GM18511 (cell line): ENCODE results near the gene G6PC3.
A peak's percentile ranks its signal among the peaks of the same experiment; 100 is the strongest.

ENCODE experiments used
- ATAC-seq: cut with Tn5 transposase; IDR thresholded peaks from one replicate; pipeline ENCODE4 v1.9.1; 2021; ENCODE audit warnings: mild to moderate bottlenecking, moderate library complexity; ENCODE audit not compliant: unreplicated experiment

G6PC3 gene

DNA sequence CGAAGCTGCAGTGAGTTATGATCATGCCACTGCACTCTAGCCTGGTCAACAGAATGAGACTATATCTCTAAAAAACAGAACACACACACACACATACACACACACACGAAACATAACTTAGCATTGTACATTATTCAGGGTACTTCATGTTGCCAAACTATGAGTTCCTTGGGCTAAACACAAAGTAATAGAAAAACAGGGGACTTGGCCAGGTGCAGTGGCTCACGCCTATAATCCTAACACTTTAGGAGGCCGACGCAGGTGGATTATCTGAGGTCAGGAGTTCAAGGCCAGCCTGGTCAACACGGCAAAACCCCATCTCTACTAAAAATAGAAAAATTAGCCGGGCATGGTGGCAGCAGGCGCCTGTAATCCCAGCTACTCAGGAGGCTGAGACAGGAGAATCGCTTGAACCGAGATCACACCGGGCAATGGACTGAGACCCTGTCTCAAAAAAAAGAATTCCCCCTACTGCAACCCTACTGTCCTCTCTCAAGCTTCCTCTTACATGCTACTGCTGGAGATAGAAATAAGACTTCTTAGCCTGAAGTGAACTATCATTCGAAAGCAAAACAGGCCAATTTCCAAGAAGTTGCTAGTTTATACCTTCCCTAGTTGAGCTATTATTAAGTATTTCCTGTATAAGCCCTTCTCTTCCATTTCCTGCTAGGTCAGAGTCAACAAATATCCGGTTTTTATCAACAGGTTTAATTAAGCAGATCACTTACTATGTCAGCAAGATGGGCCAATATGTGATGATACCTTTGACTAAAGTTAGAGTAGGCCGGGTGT, 11.2 kb upstream of the G6PC3 start:
- ATAC-seq = no peak

DNA sequence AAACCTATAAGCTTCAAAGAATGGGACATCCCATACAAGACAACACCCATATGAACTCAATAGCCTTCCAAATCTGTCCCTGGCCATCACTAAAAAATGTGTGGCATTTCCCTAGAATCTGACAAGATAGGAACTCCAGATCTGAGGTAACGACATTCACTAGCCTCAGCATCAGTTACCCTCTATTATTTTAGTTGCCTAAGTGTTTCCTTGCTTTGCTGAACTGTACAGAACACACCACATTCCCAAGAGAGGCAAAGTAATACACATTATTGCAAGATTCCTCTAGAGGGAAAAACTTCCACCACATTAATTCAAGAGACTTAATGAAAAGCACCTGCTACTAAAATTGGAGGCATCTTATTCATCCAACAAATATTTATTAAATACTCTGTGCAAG, 9.1 kb upstream of the G6PC3 start:
- ATAC-seq = no peak

DNA sequence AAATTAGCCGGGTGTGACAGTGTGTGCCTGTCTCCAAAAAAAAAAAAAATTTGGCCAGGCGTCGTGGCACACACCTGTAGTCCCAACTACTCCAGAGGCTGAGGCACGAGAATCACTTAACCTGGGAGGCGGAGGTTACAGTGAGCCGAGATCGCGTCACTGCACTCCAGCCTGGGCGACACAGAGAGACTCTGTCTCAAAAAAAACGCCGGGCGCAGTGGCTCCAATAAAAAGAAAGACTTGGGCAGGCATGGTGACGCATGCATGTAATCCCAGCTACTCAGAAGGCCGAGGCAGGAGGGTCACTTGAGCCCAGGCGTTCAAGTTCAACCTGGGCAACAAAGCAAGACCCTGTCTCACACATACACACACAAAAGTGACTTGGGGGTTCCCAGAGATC, 7.7 kb upstream of the G6PC3 start:
- ATAC-seq = no peak

DNA sequence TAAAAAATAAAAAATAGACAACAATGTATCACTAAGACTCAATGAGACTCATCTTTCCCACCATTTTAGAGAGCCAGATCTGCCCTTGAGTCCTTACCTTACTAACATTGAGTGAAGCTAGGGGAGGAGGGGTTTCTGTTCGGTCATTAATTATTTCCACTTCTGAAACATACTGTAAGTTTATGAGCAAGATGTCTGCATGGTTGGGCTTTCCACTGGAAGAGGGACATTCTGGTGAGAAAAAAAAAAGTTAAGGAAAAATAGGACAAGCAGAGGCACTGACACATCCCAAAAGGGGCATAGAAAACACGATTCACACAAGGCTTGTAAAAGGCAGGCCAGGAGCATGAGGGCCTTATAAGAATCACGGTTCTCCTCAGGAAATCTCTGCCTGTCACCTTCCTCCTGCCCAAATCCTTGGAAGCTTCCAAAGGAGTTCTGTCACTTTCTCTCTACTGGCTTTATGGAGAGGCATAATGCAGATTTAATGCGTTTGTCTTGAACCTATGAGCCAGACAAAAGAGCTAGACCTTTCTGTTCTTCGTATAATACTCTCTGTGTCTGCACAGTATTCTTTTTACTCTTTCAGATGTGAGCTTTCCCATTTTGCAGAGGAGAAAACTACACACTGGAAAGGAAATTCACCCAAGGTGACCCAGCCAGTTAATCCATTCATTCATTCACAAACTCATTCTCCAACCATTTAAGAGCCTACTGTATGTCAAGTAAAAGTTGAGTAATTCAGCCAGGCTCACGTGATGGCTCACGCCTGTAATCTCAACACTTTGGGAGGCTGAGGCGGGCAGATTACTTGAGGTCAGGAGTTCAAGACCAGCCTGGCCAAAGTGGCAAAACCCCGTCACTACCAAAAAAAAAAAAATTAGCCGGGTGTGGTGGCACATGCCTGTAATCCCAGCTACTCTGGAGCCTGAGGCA, 6.6 kb upstream of the G6PC3 start:
- ATAC-seq = no peak

DNA sequence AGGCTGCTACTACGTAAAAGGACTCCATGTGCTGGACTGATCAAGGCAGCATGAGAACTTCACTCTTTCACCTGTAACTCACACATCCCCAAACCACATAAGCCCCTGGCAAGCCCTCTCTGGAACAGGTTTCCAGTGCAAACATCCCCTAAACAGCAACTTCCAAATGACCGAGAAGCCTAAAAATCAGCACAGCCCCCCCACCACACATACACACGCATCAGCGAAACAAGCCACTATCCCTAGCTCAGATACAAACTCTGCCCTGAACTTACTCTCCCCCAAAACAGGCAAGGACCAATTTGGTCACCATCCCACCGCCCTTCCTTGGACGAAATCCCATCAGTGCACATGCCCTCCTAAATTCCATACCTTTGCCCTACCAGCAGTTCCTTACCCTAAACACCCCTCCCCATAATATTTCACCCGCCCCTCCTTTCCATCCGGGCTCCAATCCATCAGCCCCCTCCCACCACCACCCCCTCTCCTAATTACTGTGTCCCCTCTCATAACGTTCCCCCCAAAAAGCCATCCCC, 4.8 kb upstream of the G6PC3 start:
- ATAC-seq = no peak

DNA sequence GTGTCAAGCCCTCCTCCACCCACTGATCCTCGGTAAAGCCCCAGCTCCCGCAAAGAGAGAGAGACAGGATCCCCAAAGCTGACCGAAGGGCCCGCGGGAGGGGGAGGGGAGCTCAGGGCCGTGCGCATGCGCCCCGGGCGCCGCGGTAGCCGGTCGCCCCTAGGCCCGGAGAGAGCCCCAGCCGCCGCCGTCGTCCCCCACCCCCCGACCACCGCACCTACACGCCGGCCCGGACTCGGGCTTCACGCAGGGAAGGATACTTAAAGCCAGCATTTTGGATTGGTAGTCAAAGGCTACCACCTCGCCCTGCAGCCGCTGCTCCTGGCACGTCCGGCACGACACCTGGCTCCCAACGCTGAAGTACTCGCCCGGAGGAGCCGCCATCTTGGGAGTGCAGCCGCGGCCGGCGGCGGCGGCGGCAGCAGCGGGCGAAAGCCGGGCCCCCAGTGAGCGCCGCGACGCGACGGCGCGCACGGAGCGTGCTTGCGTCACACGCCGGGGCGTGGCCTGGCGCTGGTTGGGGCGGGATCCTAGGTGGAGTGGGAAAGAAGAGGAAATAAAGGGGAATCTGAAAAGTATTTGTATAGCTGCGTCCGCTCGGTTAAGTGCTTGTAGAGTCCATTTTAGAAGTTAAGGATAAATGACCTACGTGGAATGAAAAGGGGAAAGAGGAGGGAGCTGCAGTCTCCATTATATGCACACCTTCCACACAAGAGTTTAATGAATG, 4.2 kb upstream of the G6PC3 start, which contains the start of gene LSM12:
LSM12 (minus strand) TSS at position 468 of the 727 bp plus-strand sequence; CDS start at position 384, 84 bp downstream.
- ATAC-seq = peak; percentile 56

DNA sequence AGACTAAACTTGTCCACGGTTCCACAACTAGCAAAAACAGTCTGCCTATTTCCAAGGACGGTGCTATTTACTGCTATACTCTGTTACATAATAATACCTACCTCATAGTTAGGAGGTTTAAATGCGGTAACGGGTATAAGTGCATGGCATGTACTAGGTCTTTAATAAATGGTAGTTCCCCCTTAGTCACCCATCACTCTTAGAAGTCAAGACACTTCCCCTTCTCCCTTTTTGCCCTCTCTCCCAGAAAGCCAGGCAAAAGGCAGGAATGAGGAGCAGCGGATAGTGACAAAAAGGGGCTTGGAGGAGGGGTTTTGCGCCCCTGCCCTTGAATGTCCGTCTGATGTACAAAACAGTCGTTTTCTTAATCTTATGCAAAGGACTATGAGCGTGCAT, 3.0 kb upstream of the G6PC3 start:
- no peak for ATAC-seq

DNA sequence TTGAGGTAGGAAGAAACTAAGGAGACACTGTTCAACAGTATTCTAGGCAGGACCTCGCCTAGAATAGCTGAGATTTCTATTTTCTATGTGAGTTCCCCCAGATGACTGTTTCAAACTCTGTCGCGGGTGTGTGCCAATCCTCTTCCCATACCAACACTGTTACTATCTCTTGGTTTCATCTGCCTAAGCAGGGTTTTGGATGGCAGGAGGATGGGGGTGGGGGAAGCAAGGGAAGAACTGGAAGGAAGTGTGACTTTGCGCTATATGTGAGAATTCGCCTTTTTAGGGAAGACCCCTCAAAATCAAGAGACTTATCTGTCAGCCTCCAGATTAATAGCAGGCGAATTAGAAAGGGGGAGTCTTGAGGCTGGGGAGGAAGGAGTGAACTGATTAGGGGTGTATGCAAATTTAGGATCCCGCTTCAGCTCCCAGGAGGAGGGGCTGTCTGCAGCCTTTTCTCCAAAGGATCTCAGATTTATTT, 521 bp upstream of the G6PC3 start:
- peak; percentile 7 for ATAC-seq

DNA sequence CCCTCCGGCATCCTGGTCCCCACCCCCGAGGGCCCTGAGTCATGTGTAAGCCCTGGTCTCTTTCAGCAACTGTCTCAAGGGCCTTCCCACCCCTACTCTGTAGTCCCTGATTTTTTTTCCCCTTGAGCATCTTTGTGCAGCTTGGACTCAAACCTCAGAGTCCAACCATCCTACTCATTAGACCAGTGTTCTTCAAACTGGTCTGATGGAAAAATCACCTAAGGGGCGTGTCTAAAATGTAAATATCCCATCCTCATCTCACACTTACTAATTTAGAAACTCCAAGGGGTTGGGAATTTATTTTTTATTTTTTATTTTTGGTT, 624 bp downstream of the G6PC3 start:
- no peak for ATAC-seq

DNA sequence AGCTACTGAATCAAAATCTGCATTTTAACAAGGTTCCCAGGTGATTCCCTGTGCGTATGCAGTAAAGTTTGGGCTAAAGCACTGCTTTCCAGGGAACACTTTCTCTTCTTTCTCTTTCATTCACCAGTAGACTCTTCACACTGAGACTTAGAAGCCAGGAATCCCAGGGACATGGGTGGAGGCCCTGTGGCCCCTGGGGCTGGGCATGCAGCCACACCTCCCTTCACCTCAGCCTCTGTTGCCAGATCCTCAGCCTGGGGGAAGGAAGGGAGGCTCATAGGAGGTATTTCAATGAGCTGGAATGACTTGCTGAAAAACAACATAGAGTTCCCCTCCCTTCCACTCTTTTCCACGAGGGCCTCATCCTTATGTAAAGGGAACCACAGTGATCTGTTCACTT, 1.2 kb downstream of the G6PC3 start:
- no peak for ATAC-seq

DNA sequence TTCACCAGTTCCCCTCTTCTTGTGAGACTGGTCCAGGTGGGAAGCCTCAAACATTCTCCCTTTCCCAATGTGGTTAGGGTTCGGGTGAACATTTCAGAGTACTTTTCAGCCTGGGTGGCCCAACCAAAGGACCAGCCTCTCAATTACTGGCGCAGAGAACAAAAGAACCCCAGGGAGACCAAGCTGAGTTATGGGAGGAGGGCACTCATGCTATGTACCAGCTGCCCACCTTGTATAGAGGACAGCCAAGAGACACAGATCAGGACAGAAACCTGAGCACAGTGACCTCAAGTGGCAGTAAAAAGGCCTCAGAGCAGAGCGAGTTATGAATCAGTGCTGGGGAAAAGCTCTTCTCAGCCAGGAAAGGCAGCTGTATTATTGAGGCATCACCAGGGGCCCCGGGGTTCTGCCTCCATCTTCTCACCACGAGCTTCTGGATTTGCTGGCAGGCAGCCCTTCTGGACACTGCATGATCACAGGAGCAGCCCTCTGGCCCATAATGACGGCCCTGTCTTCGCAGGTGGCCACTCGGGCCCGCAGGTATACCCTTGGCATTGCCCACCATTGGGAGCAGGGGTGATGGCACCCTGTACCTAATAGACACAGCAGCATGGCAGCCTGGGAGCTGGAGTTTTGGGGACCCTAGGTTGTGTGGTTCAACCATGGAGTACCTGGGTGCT, 3.8 kb downstream of the G6PC3 start:
- no peak for ATAC-seq

DNA sequence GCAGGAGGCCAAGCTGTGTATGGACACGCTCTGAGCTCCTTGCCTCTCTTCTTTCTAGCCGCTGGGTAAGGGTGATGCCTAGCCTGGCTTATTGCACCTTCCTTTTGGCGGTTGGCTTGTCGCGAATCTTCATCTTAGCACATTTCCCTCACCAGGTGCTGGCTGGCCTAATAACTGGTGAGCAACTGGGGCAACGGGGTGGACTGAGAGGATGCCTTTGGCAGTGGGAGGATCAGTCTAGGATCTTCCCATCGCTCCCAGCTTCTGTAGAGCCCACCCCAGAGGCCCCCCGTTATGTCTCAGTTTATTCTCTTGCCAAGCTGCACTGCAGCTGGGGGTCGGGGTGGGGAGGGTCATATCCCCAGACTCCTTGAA, 4.4 kb downstream of the G6PC3 start:
- no peak for ATAC-seq

DNA sequence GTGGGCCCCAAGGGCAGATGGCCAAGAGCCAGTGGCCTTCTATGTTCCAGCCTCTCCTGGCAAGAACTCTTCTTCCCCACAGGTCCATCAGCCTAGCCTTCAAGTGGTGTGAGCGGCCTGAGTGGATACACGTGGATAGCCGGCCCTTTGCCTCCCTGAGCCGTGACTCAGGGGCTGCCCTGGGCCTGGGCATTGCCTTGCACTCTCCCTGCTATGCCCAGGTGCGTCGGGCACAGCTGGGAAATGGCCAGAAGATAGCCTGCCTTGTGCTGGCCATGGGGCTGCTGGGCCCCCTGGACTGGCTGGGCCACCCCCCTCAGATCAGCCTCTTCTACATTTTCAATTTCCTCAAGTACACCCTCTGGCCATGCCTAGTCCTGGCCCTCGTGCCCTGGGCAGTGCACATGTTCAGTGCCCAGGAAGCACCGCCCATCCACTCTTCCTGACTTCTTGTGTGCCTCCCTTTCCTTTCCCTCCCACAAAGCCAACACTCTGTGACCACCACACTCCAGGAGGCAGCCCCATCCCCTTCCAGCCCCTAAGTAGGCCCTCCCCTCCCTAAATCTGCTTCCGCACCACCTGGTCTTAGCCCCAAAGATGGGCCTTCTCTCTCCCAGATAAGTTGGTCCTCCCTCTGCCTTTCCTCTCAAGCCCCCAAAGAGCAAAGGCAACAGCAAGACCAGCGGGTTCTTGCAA, 5.2 kb downstream of the G6PC3 start:
- ATAC-seq = no peak

DNA sequence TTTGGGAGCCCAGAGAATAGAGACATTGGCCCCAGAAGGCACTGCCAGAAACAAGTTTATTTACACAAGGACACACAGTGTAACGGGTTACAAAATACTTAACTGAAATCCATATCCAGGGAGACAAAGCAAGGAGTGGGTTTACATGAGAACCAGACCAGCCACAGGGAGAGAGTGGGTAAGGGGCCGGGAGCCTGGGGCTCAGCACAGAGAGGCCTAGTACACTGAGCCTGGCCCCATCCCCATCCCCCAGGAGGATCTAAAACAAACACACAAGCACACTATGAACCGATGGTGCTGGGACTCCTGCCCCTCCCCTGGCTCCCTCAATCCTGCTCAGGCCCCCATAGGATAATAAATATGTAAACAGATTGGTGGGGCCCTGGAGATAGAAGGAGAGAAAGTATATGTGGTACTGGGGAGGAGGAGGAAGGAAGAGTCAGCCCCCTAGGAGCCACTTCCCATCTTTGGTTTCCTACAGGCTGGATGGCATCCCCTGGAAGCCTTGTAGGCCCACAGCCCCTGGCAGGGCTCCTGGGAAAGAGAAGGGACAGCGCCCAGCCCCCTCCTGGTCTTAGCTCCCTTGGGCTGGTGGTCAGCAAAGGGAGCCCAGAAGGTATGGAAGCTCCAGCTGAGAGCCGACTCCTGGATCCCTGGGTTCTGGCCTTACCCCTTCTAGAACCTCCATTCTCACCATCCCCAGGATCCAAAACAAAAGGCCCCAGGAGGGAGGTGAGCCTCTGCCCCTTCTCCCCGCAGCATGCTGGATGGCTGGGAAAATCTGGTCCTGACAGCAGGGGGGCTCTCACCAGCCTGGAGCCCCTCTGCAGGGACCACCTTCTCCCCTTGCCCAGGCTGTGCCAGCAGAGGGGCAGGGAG, 6.4 kb downstream of the G6PC3 start:
- ATAC-seq = no peak

DNA sequence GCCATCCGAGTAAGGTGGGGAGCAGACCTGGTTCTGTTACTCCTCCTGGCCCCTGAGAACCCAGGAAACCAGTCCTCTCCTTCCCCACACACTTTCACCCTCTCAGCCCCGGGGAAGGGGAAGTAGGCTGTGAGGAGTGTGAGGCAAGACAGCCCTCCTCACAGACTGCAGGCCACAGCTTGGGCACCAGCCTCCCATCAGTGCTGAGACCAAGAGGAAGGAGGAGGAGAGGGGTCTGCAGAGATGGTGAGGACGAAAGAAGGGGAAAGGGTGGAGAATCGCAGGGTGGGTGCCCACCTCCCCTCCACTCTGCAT, 7.0 kb downstream of the G6PC3 start:
- no peak for ATAC-seq

DNA sequence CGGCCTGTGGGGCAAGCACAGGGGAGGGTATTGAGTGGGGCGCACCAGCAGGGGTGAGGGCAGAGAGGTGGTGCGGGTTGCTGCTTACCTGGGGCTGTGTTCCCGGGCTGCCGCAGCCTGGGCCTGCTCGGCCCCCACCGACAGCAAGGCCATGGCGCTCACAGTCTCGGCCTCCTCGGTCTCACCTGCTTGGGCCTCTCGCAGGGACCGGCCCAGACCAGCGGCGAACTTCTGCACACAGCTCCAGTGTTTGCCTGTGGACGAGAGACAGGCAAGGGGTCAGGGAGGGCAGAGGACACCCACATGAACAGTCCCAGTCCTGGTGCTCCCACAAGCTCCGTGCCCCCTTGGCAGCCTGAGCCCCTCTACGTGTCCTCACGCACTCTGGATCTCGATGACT, 7.9 kb downstream of the G6PC3 start:
- no peak for ATAC-seq

DNA sequence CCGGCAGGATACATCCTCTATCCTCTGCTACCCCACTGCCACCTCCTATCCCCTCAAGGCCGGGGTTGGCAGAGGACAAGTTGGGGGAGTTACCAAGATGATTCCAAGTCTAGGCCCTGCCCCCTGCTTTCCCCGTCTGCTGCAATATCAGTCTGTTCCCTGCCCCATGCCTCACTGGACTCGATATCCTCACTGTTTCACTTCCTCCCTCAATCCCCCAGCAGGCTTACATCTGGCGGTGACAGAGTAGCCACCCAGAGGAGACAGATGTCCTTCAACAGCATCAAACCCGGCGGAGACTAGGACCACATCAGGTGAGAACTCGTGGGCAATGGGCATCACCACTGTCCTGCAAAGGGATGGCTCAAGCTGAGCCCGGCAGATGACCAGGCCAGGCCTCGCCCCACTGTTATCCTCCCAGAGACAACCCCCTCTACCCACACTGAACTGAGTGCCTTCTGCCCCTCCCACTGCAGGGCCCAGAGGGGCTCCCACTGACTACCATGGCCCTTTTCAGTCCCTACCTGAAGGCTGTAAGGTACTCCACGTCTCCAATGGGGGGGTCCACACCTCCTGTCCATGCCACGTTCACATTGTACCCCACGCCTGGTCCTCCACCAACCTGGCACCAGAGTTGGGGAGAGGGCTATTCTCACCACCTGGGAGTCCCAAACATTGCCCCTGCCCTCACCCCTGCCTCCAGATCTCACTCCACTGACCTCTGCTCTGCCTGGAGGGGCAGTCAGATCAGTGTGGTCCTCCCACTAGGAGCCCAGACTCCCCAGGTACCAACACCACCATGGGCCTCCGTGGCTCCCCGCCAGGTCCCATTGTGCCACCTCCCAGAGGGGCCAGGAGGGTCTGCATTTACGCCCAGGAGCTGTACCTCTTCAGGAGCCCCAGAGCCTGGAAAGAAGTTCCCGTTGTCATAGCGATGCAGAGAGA, 9.6 kb downstream of the G6PC3 start:
- no peak for ATAC-seq

DNA sequence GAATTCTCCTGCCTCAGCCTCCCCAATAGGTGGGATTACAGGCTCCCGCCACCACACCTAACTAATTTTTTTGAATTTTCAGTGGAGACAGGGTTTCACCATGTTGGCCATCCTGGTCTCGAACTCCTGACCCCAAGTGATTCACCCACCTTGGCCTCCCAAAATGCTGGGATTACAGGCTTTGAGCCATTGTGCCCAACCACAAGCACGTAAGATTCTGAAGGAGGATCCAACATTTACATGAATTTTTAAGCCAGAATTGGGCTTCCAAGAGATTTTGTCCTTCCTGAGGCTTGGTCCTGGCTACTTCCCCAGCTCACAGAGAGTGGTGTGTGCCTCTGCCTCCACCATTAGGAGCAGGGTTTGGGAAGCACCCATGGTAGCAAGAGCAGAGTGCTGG, 11.1 kb downstream of the G6PC3 start:
- ATAC-seq = no peak
